NCI-H1048 (cell line): Measurements from ENCODE around the gene EMX1.

Experiments used
- DNase-seq: peaks from one replicate; lab custom pipeline; 2025; lab: John Stamatoyannopoulos, UW

EMX1 gene

DNA sequence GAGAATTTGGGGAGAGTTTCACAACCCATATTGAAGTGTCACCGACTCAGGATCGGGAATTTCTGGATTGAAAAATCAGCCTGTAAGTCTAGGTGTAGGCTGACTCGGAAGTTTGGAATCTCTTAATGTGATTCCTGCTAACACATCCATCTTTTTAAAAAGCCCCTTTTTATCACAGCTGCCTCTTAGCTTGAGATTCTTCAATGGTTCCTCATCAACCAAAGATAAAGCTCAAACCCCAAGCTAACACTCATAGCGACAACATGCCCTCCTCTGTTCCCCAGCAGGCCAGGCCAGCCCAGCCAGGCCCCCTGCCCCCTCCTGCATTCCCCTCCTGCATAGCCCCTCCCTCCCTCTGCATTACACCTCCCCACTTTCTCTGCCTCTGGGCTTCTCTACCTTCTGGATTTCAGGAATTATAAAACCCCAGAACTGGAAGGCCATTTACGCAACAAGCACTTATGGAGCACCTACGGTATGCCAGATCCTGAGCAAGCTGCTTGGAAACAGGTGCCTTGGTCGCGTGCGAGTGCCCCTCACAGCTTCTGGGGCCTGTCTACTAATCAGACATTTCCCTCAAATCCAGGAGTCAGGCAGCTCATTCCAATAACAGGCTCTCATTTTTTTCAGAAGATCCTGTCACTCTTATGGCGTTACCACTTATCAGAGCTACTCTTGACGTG is 63.4 kb downstream of the EMX1 start:
- DNase-seq = no peak

DNA sequence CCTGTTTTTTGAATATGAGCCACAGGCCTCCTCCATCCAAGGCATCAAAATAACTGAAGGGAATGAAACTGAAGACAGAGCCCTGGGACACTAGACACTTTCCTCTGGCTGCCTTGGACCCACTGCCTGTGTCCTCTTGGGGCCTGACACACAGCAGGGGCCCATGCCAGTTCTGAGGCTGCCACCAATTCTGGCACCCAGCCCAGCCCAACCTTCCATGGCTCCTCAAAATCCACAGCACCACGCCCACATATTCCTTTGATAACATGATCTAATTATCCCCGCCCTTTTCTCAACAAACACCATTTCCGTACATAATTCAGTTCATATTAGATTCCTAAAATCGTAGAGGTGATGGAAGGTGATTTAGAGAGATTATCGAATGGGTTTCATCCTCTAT is 64.2 kb downstream of the EMX1 start:
- DNase-seq = no peak

GRCh38 chr2:72982219-72982618 is 64.9 kb downstream of the EMX1 start:
- DNase-seq = no peak

- DNase-seq = no peak
Measured at GRCh38 chr2:72982781-72983499, 65.6 kb downstream of the EMX1 start.

GRCh38 chr2:72983500-72984161 is 66.3 kb downstream of the EMX1 start:
- no peak for DNase-seq

- DNase-seq = no peak
Measured at GRCh38 chr2:72984172-72984671, 66.9 kb downstream of the EMX1 start.
